SK-N-MC (cell line): ENCODE measurements around the gene OSBPL1A.

ENCODE experiments used
- DNase-seq: peaks from one replicate; pipeline ENCODE4 v3.0.0-alpha.2; 2011; ENCODE audit warnings: low read depth, low spot score
- H3K27ac ChIP-seq: fragments of 200-600 bp; sonication (generic); 2 replicates; pipeline ENCODE4 v1.5.1; 2016; ENCODE audit warnings: mixed run types
- H3K36me3 ChIP-seq: fragments of 200-600 bp; sonication (generic); 2 replicates; pipeline ENCODE4 v1.6.1; 2017; ENCODE audit warnings: antibody characterized with exemption, low read length, mixed read lengths; ENCODE audit not compliant: insufficient read depth
- H3K4me3 ChIP-seq: fragments of 200-600 bp; sonication (generic); 2 replicates; pipeline ENCODE4 v1.5.1; 2016
- H3K9ac ChIP-seq: fragments of 200-600 bp; sonication (generic); 2 replicates; pipeline ENCODE4 v1.8.0; 2017; ENCODE audit warnings: mixed run types, mixed read lengths; ENCODE audit not compliant: insufficient read length
- H3K9me3 ChIP-seq: fragments of 200-600 bp; sonication (generic); 2 replicates; pipeline ENCODE4 v1.6.1; 2017; ENCODE audit warnings: low read depth, mild to moderate bottlenecking, antibody characterized with exemption, low read length, moderate library complexity, mixed read lengths
- EZH2 ChIP-seq: fragments of 200-600 bp; sonication (generic); IDR thresholded peaks from one replicate; pipeline ENCODE4 v1.6.1; 2017; ENCODE audit warnings: antibody characterized with exemption
- FOXP2 ChIP-seq: optimal IDR thresholded peaks from 2 replicates; pipeline ENCODE3; 2011; ENCODE audit warnings: mild to moderate bottlenecking, moderate library complexity; ENCODE audit not compliant: insufficient read depth; ENCODE audit errors: extremely low read length, control extremely low read depth
- POLR2AphosphoS5 ChIP-seq: IDR thresholded peaks from 2 replicates; pipeline ENCODE4 v1.6.1; 2012; ENCODE audit warnings: mild to moderate bottlenecking, low read depth, low read length, borderline replicate concordance

The OSBPL1A gene

DNA sequence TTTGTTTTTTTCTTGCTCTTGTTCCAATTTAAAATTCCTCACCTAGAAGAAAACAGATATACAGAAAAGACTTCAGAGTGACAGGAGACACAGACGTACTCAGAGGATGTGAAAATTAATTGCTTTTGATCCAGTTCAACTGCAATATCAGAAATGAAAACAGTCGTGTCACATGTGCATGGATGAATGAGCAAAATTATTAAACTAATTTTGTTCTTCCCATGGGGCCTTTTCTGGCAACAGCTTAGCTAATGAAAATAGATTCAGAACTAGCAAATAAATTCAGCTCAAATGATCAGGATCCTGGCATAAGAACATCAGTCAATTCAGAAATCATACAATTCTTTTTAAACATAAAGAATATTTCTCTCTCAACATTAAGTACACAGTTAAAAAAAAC is 158.3 kb downstream of the OSBPL1A start:
- no peaks in the 10 kb centered on the region for H3K9me3 ChIP-seq
- H3K27ac ChIP-seq, result no peak overlapping the region
- H3K9ac ChIP-seq, result no peak overlapping the region
- peaks cover 9% of the 10 kb centered on the region; the same call in 1 of the 2 replicates for H3K36me3 ChIP-seq
- TF ChIP-seq EZH2, result no peak
- no peak for TF ChIP-seq FOXP2
- TF ChIP-seq POLR2AphosphoS5, result no peak
- no peak overlapping the region for H3K4me3 ChIP-seq
- DNase-seq, result no peak

DNA sequence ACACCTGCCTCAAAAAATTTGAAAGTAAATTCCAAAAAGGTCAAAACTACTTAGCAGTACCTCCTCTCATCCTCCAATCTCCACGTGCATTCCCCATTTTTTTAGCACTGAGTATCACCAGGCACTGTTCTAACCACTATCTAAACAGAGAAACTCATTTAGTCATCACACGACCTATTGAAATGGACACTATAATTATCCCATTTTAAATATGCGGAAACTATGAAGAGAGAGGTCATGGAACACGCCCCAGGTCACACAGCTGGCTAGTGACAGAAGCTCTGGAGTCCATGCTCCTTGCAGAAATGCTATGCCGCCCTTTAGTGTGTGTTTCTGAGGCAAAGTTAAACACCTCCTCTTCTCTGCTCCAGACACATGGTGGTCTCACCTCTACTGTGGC is 159.2 kb downstream of the OSBPL1A start:
- H3K9me3 ChIP-seq, result no peaks in the 10 kb centered on the region
- H3K27ac ChIP-seq, result no peak overlapping the region
- peaks cover 9% of the 10 kb centered on the region; the same call in 1 of the 2 replicates for H3K36me3 ChIP-seq
- no peak for DNase-seq
- H3K4me3 ChIP-seq, result no peak overlapping the region
- no peak overlapping the region for H3K9ac ChIP-seq
- TF ChIP-seq EZH2, result no peak
- TF ChIP-seq POLR2AphosphoS5, result no peak
- no peak for TF ChIP-seq FOXP2

DNA sequence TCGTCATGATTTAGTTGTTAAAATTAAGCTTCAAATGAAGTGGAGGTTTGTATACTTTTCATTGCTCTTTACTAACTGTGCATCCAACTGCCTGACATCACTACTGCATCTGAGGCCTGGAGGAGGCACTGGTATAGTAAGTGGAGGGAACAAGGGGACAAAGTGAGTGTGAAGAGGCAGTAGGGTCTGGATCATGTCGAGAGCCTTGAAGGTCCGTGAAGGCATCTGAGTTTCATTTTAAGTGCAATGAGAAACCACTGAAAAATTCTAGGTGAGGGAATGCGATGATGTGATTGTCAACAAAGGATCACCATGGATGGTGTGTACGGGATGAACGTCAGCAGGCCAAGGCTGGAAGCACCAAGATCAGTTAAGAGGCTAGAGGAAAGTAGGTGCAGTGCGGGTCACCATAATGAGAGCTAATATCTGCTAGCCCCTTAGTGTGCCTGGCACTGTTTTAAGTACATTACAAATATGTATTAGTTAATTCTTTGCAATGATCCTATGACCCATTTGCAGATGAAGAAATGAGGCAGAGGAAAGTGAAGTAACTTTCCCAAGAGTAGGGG is 162.7 kb downstream of the OSBPL1A start:
- no peak overlapping the region for H3K4me3 ChIP-seq
- no peaks in the 10 kb centered on the region for H3K9me3 ChIP-seq
- H3K36me3 ChIP-seq, result peaks cover 9% of the 10 kb centered on the region; the same call in 1 of the 2 replicates
- H3K9ac ChIP-seq, result no peak overlapping the region
- no peak for DNase-seq
- peak overlapping the region; percentile 62; the same call in 1 of the 2 replicates for H3K27ac ChIP-seq
- TF ChIP-seq EZH2 (no peak), POLR2AphosphoS5 (no peak), FOXP2 (no peak)

DNA sequence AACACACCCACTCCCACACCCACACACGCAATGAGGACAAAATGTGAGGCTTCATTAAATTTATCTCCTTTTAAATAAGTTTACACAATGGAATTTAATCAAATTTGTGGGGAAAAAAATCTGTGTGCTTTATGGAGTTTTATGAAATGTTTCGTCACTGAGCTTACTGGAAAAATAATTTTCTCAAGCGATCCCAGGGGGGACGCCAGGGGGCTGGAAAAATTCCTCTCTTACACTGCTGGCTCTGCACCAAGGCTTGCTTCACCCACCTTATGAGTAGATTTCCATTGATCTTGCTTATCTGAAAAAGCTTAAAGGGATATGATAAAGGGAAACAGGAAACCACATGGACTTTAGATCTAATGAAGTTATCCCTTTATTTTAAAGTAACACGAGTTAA is 163.3 kb downstream of the OSBPL1A start:
- Histone ChIP-seq H3K27ac (peak overlapping the region; percentile 62), H3K9ac (no peak overlapping the region), H3K36me3 (peaks cover 9% of the 10 kb centered on the region; the same call in 1 of the 2 replicates), H3K4me3 (peak overlapping the region; percentile 41), H3K9me3 (no peaks in the 10 kb centered on the region)
- TF ChIP-seq EZH2 (no peak), FOXP2 (no peak), POLR2AphosphoS5 (no peak)
- DNase-seq, result peak; percentile 73

DNA sequence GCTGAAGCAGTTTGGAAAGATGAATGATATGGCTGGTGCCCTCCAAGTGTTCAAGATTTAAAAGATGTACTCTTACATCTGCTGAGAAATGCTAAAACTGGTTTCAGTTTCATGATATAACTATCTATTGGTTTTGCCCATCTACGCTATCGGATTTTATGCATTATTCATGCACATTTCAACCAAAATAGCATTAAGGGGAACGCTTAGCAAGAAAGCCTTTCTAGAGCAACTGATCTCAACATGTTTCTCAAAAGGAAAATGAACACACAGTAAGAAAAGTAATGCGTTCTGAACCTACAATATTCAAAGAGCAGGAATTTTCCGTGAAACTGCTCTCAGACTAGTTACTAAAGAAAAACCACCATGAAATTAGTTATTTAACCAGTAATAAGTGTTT is 164.8 kb downstream of the OSBPL1A start:
- no peak for TF ChIP-seq EZH2
- no peak for TF ChIP-seq FOXP2
- TF ChIP-seq POLR2AphosphoS5, result no peak
- Histone ChIP-seq H3K9ac (no peak overlapping the region), H3K4me3 (no peak overlapping the region), H3K36me3 (peaks cover 4% of the 10 kb centered on the region; the same call in 1 of the 2 replicates), H3K9me3 (no peaks in the 10 kb centered on the region), H3K27ac (no peak overlapping the region)
- DNase-seq, result no peak

DNA sequence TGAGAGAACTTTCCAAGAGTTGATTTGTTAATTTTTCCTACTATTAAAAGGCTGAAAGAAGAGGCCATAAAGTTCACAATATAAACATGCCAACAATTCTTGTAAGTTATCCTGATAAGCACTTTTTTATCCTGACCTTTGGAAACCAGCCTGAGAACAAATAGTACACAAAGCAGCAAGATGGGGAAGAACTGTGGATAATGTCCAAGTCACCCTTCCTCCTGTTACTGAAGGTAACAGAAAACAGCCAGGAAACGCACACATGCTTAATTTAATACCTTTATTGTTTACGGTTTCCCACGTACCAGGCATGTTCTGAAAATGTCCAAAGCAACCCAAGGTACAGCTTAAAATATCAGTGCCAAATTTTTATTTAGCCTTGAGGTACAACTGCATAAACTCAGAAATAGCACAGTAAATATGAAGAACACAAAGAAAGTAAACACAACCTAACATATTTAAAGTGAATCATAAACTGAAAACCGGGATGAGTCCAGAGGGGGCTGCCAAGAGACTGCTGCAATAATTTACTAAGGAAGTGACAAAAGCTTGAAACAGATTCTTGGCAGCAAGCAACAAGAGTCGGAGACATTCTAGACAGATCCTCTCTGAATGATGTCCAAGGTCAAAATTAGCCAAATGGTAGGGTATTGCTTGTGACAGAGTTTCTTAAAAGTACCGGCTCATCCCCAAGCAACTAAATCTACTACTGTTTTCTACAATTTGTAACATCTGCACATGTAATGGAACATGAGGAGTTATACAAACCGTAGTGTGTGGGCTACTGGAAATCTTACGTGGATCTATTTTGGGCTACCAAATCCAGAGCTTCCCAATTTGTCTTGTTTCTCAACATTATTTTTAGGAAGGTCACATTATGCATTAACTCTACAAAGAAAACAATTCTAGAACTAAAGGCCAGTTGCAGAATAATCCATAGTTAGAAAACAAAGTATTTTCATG is 165.6 kb downstream of the OSBPL1A start:
- TF ChIP-seq POLR2AphosphoS5 (no peak), EZH2 (no peak), FOXP2 (no peak)
- Histone ChIP-seq H3K9ac (no peak overlapping the region), H3K36me3 (peaks cover 4% of the 10 kb centered on the region; the same call in 1 of the 2 replicates), H3K4me3 (no peak overlapping the region), H3K27ac (no peak overlapping the region), H3K9me3 (no peaks in the 10 kb centered on the region)
- no peak for DNase-seq

DNA sequence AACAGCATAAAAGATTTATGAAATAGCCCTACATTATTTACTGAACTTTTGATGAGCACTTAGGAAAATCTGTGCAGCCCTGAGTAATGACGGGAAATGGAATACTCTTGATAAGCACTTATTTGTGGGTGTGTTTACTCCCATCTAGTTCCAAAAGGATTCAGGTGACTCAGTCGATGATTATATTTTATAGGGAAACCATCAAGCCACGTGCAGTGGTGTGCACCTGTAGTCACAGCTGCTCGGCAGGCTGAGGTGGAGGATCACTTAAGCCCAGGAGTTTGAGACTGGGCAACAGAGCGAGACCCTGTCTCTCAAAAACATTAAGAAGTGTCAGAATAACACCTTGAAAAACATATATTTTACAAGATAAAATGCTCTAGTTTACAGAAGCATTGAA is 166.9 kb downstream of the OSBPL1A start:
- no peak for DNase-seq
- peaks cover under 1% of the 10 kb centered on the region; the same call in 1 of the 2 replicates for H3K36me3 ChIP-seq
- TF ChIP-seq POLR2AphosphoS5 (no peak), FOXP2 (no peak), EZH2 (no peak)
- no peak overlapping the region for H3K9ac ChIP-seq
- no peaks in the 10 kb centered on the region for H3K9me3 ChIP-seq
- H3K4me3 ChIP-seq, result no peak overlapping the region
- H3K27ac ChIP-seq, result no peak overlapping the region

DNA sequence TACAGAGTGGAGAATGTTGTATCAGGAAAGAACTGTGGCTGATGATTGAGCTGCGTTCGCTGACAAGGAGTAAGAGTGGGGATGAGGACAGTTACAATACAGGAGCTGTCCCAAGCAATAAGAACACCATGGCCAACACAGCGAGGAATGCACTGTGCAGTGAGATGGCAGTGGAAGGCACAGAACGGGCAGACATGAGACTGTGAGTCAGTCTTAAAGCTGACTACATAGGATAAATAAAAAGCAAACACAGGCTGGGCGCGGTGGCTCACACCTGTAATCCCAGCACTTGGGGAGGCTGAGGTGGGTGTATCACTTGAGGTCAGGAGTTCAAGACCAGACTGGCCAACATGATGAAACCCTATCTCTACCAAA is 169.0 kb downstream of the OSBPL1A start:
- Histone ChIP-seq H3K9me3 (no peaks in the 10 kb centered on the region), H3K36me3 (no peaks in the 10 kb centered on the region), H3K27ac (no peak overlapping the region), H3K4me3 (no peak overlapping the region), H3K9ac (no peak overlapping the region)
- no peak for DNase-seq
- TF ChIP-seq FOXP2 (no peak), EZH2 (no peak), POLR2AphosphoS5 (no peak)
